Neural cell (in vitro differentiated cells): ENCODE results near the gene PCYT2. TPM values are rescaled to one million over a fixed set of nuclear protein-coding genes. Genes with fewer than 3 reads are reported as not detected.

Experiments
- H2AFZ ChIP-seq: fragments of 200-600, 300-800 bp; sonication (generic), shearing (Covaris generic); 2 replicates; pipeline ENCODE4 v1.6.0; 2014; ENCODE audit warnings: low read depth, mild to moderate bottlenecking, antibody characterized with exemption, low read length, moderate library complexity
- H3F3A ChIP-seq: fragments of 200-600 bp; shearing (Covaris generic); 2 replicates; pipeline ENCODE4 v1.6.1; 2016; ENCODE audit warnings: mild to moderate bottlenecking, moderate library complexity, mixed read lengths, antibody characterized with exemption, low read length; ENCODE audit not compliant: insufficient read depth, poor library complexity, severe bottlenecking
- H3K27ac ChIP-seq: fragments of 200-600, 300-800 bp; sonication (generic), shearing (Covaris generic); 2 replicates; pipeline ENCODE4 v1.5.1; 2014; ENCODE audit warnings: mild to moderate bottlenecking, low read length, moderate library complexity
- H3K27me3 ChIP-seq: fragments of 300-800, 200-600 bp; sonication (generic), shearing (Covaris generic); 2 replicates; pipeline ENCODE4 v1.6.0; 2014; ENCODE audit warnings: mild to moderate bottlenecking, low read depth, low read length, moderate library complexity; ENCODE audit not compliant: insufficient read depth
- H3K36me3 ChIP-seq: fragments of 300-800, 200-600 bp; sonication (generic), shearing (Covaris generic); 2 replicates; pipeline ENCODE4 v1.5.1; 2014; ENCODE audit warnings: mild to moderate bottlenecking, antibody characterized with exemption, low read length, moderate library complexity; ENCODE audit not compliant: insufficient read depth
- H3K4me2 ChIP-seq: fragments of 300-800, 200-600 bp; sonication (generic), shearing (Covaris generic); 2 replicates; pipeline ENCODE4 v1.6.0; 2014; ENCODE audit warnings: mild to moderate bottlenecking, low read length
- H3K4me3 ChIP-seq: fragments of 300-800, 200-600 bp; sonication (generic), shearing (Covaris generic); 2 replicates; pipeline ENCODE4 v1.5.1; 2014; ENCODE audit warnings: mild to moderate bottlenecking, low read length, moderate library complexity
- H3K79me2 ChIP-seq: fragments of 200-600 bp; shearing (Covaris generic); replicated peaks from 2 replicates; pipeline ENCODE4 v1.6.0; 2014; ENCODE audit warnings: mild to moderate bottlenecking, low read length, moderate library complexity; ENCODE audit not compliant: insufficient read depth
- H3K9ac ChIP-seq: fragments of 300-800, 200-600 bp; sonication (generic), shearing (Covaris generic); 2 replicates; pipeline ENCODE4 v1.6.1; 2016; ENCODE audit warnings: mild to moderate bottlenecking, low read length, mixed read lengths
- H3K9me2 ChIP-seq: fragments of 200-600 bp; shearing (Covaris generic); 2 replicates; pipeline ENCODE4 v1.6.1; 2016; ENCODE audit warnings: mild to moderate bottlenecking, low read length, mixed read lengths; ENCODE audit not compliant: insufficient read depth
- H3K9me3 ChIP-seq: fragments of 200-600, 300-800 bp; sonication (generic), shearing (Covaris generic); 2 replicates; pipeline ENCODE4 v1.6.1; 2016; ENCODE audit warnings: mild to moderate bottlenecking, mixed run types, low read length, moderate library complexity, mixed read lengths
- H4K20me1 ChIP-seq: fragments of 200-600 bp; shearing (Covaris generic); 2 replicates; pipeline ENCODE4 v1.6.1; 2016; ENCODE audit warnings: mild to moderate bottlenecking, mixed run types; ENCODE audit not compliant: insufficient read depth
- EP300 ChIP-seq: fragments of 450-650 bp; conservative IDR thresholded peaks from 2 replicates; pipeline ENCODE4 v1.6.1; 2014; ENCODE audit warnings: antibody characterized with exemption, mild to moderate bottlenecking, moderate library complexity; ENCODE audit not compliant: poor library complexity, severe bottlenecking
- EZH2 ChIP-seq: fragments of 200-600, 300-800 bp; shearing (Covaris generic), sonication (generic); IDR thresholded peaks from 2 replicates; pipeline ENCODE4 v1.6.1; 2014; ENCODE audit warnings: antibody characterized with exemption, low read length, borderline replicate concordance, mild to moderate bottlenecking; ENCODE audit not compliant: insufficient read depth, poor library complexity, severe bottlenecking
- MXI1 ChIP-seq: fragments of 450-650 bp; conservative IDR thresholded peaks from 2 replicates; pipeline ENCODE4 v1.6.1; 2014; ENCODE audit warnings: antibody characterized with exemption, mild to moderate bottlenecking; ENCODE audit not compliant: poor library complexity, severe bottlenecking
- POLR2AphosphoS5 ChIP-seq: IDR thresholded peaks from 2 replicates; pipeline ENCODE4 v1.6.1; 2012
- RAD21 ChIP-seq: fragments of 450-650 bp; conservative IDR thresholded peaks from 2 replicates; pipeline ENCODE4 v1.6.1; 2014; ENCODE audit warnings: antibody characterized with exemption, mild to moderate bottlenecking, moderate library complexity
- REST ChIP-seq: IDR thresholded peaks from 2 replicates; pipeline ENCODE4 v1.6.1; 2012; ENCODE audit warnings: borderline replicate concordance
- SMC3 ChIP-seq: fragments of 450-650 bp; conservative IDR thresholded peaks from 2 replicates; pipeline ENCODE4 v1.6.1; 2014; ENCODE audit warnings: antibody characterized with exemption, mild to moderate bottlenecking, moderate library complexity; ENCODE audit not compliant: poor library complexity
- TAF1 ChIP-seq: IDR thresholded peaks from 2 replicates; pipeline ENCODE4 v1.6.1; 2012; ENCODE audit warnings: low read depth
- polyA plus RNA-seq: library from polyadenylated mRNA; depleted of rRNA; stranded (reverse); fragments of >200 nt; gene quantifications from 2 replicates; pipeline ENCODE4 v1.2.3, GENCODE V29; 2014
- TF ChIP-seq, protein P1 (sequence below): fragments of 450-650 bp; IDR thresholded peaks from 2 replicates; pipeline ENCODE4 v1.5.1; 2014; ENCODE audit warnings: antibody characterized with exemption, mild to moderate bottlenecking, moderate library complexity; ENCODE audit not compliant: poor library complexity, severe bottlenecking

Gene PCYT2
- polyA plus RNA-seq, 1 donor from 2014 or later: 35.3 TPM

- Histone ChIP-seq H2AFZ (no peak overlapping the region), H3K4me3 (no peak overlapping the region), H3K27ac (no peak overlapping the region), H3K4me2 (no peak overlapping the region), H3K9me2 (no peaks in the 10 kb centered on the region), H3F3A (no peaks in the 10 kb centered on the region), H3K36me3 (no peaks in the 10 kb centered on the region), H3K27me3 (peaks cover 19% of the 10 kb centered on the region), H3K9me3 (no peaks in the 10 kb centered on the region), H4K20me1 (no peaks in the 10 kb centered on the region), H3K79me2 (no peaks in the 10 kb centered on the region), H3K9ac (no peak overlapping the region)
- TF ChIP-seq POLR2AphosphoS5 (no peak), MXI1 (no peak), EP300 (no peak), REST (no peak), RAD21 (no peak), SMC3 (no peak)
- TF ChIP-seq, protein P1, sequence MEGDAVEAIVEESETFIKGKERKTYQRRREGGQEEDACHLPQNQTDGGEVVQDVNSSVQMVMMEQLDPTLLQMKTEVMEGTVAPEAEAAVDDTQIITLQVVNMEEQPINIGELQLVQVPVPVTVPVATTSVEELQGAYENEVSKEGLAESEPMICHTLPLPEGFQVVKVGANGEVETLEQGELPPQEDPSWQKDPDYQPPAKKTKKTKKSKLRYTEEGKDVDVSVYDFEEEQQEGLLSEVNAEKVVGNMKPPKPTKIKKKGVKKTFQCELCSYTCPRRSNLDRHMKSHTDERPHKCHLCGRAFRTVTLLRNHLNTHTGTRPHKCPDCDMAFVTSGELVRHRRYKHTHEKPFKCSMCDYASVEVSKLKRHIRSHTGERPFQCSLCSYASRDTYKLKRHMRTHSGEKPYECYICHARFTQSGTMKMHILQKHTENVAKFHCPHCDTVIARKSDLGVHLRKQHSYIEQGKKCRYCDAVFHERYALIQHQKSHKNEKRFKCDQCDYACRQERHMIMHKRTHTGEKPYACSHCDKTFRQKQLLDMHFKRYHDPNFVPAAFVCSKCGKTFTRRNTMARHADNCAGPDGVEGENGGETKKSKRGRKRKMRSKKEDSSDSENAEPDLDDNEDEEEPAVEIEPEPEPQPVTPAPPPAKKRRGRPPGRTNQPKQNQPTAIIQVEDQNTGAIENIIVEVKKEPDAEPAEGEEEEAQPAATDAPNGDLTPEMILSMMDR: no peak
Measured at GRCh38 chr17:81900181-81900820, 10.9 kb downstream of the PCYT2 start.

GRCh38 chr17:81899514-81900166 lies 11.6 kb downstream of the PCYT2 start:
- Histone ChIP-seq H2AFZ (no peak overlapping the region), H3K9me2 (no peaks in the 10 kb centered on the region), H3K79me2 (no peaks in the 10 kb centered on the region), H3K27ac (no peak overlapping the region), H3K27me3 (peaks cover 19% of the 10 kb centered on the region), H4K20me1 (no peaks in the 10 kb centered on the region), H3K4me2 (no peak overlapping the region), H3K9me3 (no peaks in the 10 kb centered on the region), H3K36me3 (no peaks in the 10 kb centered on the region), H3F3A (no peaks in the 10 kb centered on the region), H3K9ac (no peak overlapping the region), H3K4me3 (no peak overlapping the region)
- TF ChIP-seq EP300: no peak
- TF ChIP-seq MXI1: no peak
- TF ChIP-seq EZH2: no peak
- TF ChIP-seq REST: no peak
- TF ChIP-seq RAD21: no peak
- no peak for TF ChIP-seq POLR2AphosphoS5
- TF ChIP-seq TAF1: no peak
- TF ChIP-seq, protein P1: no peak
- TF ChIP-seq SMC3: no peak
